Measurements from ENCODE around the gene NADK2.

DNA sequence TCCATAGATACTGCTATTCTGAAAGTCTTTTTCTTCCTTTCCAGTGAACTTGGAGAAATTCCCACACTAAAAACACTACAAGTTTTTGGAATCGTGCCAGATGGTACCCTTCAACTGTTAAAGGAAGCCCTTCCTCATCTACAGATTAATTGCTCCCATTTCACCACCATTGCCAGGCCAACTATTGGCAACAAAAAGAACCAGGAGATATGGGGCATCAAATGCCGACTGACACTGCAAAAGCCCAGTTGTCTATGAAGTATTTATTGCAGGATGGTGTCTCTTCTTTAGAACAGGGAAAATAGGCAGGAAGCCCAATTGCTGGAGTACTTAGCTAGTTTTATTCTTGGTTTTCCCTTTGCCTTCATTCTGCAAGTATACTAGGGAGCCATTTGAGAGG is 60.0 kb downstream of the NADK2 start:
- TF ChIP-seq, protein P1, sequence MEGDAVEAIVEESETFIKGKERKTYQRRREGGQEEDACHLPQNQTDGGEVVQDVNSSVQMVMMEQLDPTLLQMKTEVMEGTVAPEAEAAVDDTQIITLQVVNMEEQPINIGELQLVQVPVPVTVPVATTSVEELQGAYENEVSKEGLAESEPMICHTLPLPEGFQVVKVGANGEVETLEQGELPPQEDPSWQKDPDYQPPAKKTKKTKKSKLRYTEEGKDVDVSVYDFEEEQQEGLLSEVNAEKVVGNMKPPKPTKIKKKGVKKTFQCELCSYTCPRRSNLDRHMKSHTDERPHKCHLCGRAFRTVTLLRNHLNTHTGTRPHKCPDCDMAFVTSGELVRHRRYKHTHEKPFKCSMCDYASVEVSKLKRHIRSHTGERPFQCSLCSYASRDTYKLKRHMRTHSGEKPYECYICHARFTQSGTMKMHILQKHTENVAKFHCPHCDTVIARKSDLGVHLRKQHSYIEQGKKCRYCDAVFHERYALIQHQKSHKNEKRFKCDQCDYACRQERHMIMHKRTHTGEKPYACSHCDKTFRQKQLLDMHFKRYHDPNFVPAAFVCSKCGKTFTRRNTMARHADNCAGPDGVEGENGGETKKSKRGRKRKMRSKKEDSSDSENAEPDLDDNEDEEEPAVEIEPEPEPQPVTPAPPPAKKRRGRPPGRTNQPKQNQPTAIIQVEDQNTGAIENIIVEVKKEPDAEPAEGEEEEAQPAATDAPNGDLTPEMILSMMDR (conservative IDR thresholded peaks at IDR 0.05; ENCODE audit: low read length) = no peak
- TF ChIP-seq EZH2phosphoT487 (IDR thresholded peaks at IDR 0.05; ENCODE audit: borderline replicate concordance, low read depth, low read length) = no peak
